ENCODE data around the gene HIVEP3. TPM values are rescaled to one million over a fixed set of nuclear protein-coding genes. Genes with fewer than 3 reads are reported as not detected.

Gene HIVEP3
- total RNA-seq, 2 donors from 2014 or later: 4.0 to 5.4 TPM

GRCh38 chr1:41582351-41582750 lies 336.4 kb downstream of the HIVEP3 start:
- intact Hi-C loops (cut with DNase I, micrococcal nuclease): no loop called here
- ATAC-seq (no peak), DNase-seq (no peak)

- intact Hi-C loops (cut with DNase I, micrococcal nuclease): no loop called here
- ATAC-seq (no peak), DNase-seq (no peak)
Observed at GRCh38 chr1:41582004-41582325, 336.8 kb downstream of the HIVEP3 start.

- DNase-seq (no peak), ATAC-seq (no peak)
- intact Hi-C loops (cut with DNase I, micrococcal nuclease): no loop called here
Observed at GRCh38 chr1:41581216-41582003, 337.3 kb downstream of the HIVEP3 start.

GRCh38 chr1:41580520-41581172 lies 338.1 kb downstream of the HIVEP3 start:
- ATAC-seq (no peak), DNase-seq (no peak)
- intact Hi-C loops (cut with DNase I, micrococcal nuclease): no loop called here

GRCh38 chr1:41580021-41580420 lies 338.7 kb downstream of the HIVEP3 start:
- DNase-seq (no peak), ATAC-seq (no peak)
- intact Hi-C loops (cut with DNase I, micrococcal nuclease): no loop called here

GRCh38 chr1:41578712-41579335 lies 339.9 kb downstream of the HIVEP3 start:
- DNase-seq (no peak), ATAC-seq (peak; percentile 81)
- intact Hi-C loops (cut with DNase I, micrococcal nuclease): loop anchor here in 1 of 2 donors (10.0 kb wide), 1 partner anchor 586 kb away; the partner anchor contains the start of gene GUCA2A

- no peak for ATAC-seq
- intact Hi-C loops (cut with DNase I, micrococcal nuclease): loop anchor here in 1 of 2 donors (10.0 kb wide), 1 partner anchor 588 kb away; the partner anchor contains the start of gene GUCA2A
Observed at GRCh38 chr1:41576620-41577019, 342.1 kb downstream of the HIVEP3 start.

GRCh38 chr1:41576206-41576605 lies 342.5 kb downstream of the HIVEP3 start:
- intact Hi-C loops (cut with DNase I, micrococcal nuclease): loop anchor here in 1 of 2 donors (10.0 kb wide), 1 partner anchor 589 kb away; the partner anchor contains the start of gene GUCA2A
- DNase-seq (no peak), ATAC-seq (no peak)

More at GRCh38 chr1:41576620-41577019, 342.1 kb downstream of the HIVEP3 start:
- DNase-seq: no peak

- DNase-seq: no peak
- no peak for ATAC-seq
Observed at GRCh38 chr1:41574842-41575241, 343.9 kb downstream of the HIVEP3 start.

GRCh38 chr1:41573785-41574713 lies 344.7 kb downstream of the HIVEP3 start:
- ATAC-seq: peak; percentile 94
- intact Hi-C loops (cut with DNase I, micrococcal nuclease): loop anchor here in 1 of 2 donors (10.0 kb wide), 1 partner anchor 591 kb away; the partner anchor contains the start of gene GUCA2A

More at GRCh38 chr1:41574842-41575241, 343.9 kb downstream of the HIVEP3 start:
- intact Hi-C loops (cut with DNase I, micrococcal nuclease): loop anchor here in 1 of 2 donors (10.0 kb wide), 1 partner anchor 590 kb away; the partner anchor contains the start of gene GUCA2A

GRCh38 chr1:41573194-41573593 lies 345.5 kb downstream of the HIVEP3 start:
- no peak for DNase-seq
- no peak for ATAC-seq
- intact Hi-C loops (cut with DNase I, micrococcal nuclease): loop anchor here in 1 of 2 donors (10.0 kb wide), 1 partner anchor 592 kb away; the partner anchor contains the start of gene GUCA2A

More at GRCh38 chr1:41573785-41574713, 344.7 kb downstream of the HIVEP3 start:
- peak; percentile 61 to 87 for DNase-seq

GRCh38 chr1:41572224-41572623 lies 346.5 kb downstream of the HIVEP3 start:
- DNase-seq (no peak), ATAC-seq (no peak)
- intact Hi-C loops (cut with DNase I, micrococcal nuclease): loop anchor here in 1 of 2 donors (10.0 kb wide), 1 partner anchor 593 kb away; the partner anchor contains the start of gene GUCA2A

- intact Hi-C loops (cut with DNase I, micrococcal nuclease): loop anchor here in 1 of 2 donors (10.0 kb wide), 1 partner anchor 594 kb away; the partner anchor contains the start of gene GUCA2A
Observed at GRCh38 chr1:41571041-41571440, 347.7 kb downstream of the HIVEP3 start.

GRCh38 chr1:41568204-41568603 lies 350.5 kb downstream of the HIVEP3 start:
- intact Hi-C loops (cut with DNase I, micrococcal nuclease): no loop called here
- ATAC-seq (no peak), DNase-seq (no peak)

More at GRCh38 chr1:41571041-41571440, 347.7 kb downstream of the HIVEP3 start:
- no peak for ATAC-seq
- no peak for DNase-seq

- intact Hi-C loops (cut with DNase I, micrococcal nuclease): no loop called here
- ATAC-seq: no peak
- no peak for DNase-seq
Observed at GRCh38 chr1:41566969-41567368, 351.8 kb downstream of the HIVEP3 start.

- DNase-seq (no peak), ATAC-seq (no peak)
- intact Hi-C loops (cut with DNase I, micrococcal nuclease): no loop called here
Observed at GRCh38 chr1:41566274-41566885, 352.3 kb downstream of the HIVEP3 start.

GRCh38 chr1:41564741-41565475 lies 353.8 kb downstream of the HIVEP3 start:
- ATAC-seq: no peak
- no peak for DNase-seq
- intact Hi-C loops (cut with DNase I, micrococcal nuclease): no loop called here
